AG09309 (cell line): ENCODE data around the gene SCN3B.

Experiments used
- DNase-seq: peaks from one replicate; pipeline ENCODE4 v3.0.0-alpha.2; 2010; ENCODE audit warnings: low read depth
- H3K4me3 ChIP-seq: 2 replicates; pipeline ENCODE4 v1.5.1; 2011; ENCODE audit warnings: mild to moderate bottlenecking, low read depth, low read length, moderate library complexity; ENCODE audit not compliant: control insufficient read depth
- TF ChIP-seq, protein P1 (sequence below): IDR thresholded peaks from 2 replicates; pipeline ENCODE4 v1.5.1; 2011; ENCODE audit warnings: mild to moderate bottlenecking, low read depth, low read length, inconsistent platforms; ENCODE audit not compliant: insufficient read depth, control insufficient read depth; ENCODE audit errors: missing control alignments

SCN3B gene, protein sequence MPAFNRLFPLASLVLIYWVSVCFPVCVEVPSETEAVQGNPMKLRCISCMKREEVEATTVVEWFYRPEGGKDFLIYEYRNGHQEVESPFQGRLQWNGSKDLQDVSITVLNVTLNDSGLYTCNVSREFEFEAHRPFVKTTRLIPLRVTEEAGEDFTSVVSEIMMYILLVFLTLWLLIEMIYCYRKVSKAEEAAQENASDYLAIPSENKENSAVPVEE

DNA sequence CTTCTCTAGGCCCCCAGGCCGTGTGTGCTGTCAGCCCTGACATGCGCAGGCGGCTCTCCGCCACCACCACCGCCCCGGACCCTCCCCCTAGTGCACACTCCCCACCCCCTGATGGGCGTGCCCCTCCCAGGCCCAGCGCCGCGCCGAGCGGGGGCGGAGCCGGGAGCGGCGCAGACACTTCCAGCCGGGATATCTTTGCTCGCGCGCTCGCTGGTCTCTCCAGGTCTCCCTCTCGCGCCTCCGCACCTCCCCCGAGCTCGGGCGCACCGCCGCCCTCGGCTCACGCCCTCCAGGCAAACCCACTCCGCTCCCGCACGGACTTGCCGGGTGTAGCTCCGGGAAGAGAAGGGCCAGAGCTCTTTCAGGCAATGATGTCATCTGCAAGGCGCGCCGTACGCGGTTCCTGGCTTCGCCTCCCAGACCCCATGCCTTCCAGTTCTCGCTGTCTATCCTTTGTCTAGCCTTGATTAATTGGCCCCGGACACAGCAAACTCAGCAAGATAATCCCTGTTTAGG lies at the start of gene SCN3B:
Gene SCN3B (minus strand): TSS at position 59 of the 516 bp plus-strand sequence. CDS start 823 bp downstream, outside the sequence.
- peak within 1 kb of the TSS; percentile 65 for H3K4me3 ChIP-seq
- TF ChIP-seq, protein P1, sequence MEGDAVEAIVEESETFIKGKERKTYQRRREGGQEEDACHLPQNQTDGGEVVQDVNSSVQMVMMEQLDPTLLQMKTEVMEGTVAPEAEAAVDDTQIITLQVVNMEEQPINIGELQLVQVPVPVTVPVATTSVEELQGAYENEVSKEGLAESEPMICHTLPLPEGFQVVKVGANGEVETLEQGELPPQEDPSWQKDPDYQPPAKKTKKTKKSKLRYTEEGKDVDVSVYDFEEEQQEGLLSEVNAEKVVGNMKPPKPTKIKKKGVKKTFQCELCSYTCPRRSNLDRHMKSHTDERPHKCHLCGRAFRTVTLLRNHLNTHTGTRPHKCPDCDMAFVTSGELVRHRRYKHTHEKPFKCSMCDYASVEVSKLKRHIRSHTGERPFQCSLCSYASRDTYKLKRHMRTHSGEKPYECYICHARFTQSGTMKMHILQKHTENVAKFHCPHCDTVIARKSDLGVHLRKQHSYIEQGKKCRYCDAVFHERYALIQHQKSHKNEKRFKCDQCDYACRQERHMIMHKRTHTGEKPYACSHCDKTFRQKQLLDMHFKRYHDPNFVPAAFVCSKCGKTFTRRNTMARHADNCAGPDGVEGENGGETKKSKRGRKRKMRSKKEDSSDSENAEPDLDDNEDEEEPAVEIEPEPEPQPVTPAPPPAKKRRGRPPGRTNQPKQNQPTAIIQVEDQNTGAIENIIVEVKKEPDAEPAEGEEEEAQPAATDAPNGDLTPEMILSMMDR: no peak
- no peak for DNase-seq

DNA sequence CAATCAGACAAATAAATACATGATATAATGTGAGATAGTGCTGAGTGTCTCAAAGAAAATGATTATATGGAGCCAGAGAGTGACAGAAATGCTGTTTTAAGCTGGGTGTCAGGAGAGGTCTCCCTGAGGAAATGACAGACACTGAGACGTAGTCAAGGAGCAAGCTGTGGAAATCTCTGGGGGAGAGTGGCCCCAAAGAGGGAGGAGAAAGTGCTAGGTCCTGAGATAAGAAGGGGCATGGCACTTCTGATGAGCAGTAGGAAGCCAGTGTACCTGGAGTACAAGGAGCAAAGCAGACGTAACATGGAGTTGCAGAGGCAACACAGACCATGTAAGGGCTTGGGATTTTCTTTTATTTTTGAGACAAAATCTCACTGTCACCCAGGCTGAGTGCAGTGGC lies 48.3 kb upstream of the SCN3B start:
- no peak for DNase-seq
- no peak overlapping the region for H3K4me3 ChIP-seq
- TF ChIP-seq, protein P1: no peak

DNA sequence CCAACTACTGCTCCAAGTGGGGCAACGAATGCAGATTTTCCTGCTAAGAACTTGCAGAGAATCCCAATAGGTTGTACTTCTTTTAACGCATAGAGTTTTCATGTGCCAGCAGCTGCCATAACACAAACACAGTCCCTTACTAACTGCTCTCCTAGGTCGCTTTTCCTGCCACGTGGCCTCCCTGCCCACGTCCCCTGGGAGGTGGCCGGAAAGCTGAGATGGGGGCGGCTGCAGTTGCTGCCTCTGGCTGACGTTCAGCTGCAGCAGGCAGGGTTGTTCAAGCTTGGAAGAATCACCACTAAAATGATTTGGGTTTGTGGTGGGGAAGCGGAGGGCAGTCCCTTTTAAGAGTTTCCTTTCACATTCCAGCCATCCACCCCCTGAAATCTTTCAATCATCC lies 47.7 kb upstream of the SCN3B start:
- no peak for DNase-seq
- H3K4me3 ChIP-seq: no peak overlapping the region
- TF ChIP-seq, protein P1: no peak

DNA sequence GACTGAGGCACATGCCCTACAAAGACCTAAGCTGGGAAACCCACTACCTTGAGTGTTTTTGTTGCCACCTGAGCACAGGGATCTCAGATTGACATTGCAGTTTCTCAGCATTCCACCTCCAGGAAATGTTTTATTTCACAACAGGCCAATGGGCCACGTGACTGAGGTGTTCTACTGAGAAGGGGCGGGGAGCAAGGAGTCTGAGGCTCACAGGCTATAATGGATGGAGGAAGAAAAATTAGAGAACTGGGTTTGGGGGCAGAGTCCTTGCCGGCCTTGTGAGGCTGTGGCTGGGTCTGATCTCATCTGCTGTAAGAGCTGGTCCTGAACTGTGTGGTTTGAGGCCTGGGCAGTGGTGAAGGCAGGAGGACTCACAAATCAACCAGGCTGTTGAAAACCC lies 46.3 kb upstream of the SCN3B start:
- no peak overlapping the region for H3K4me3 ChIP-seq
- TF ChIP-seq, protein P1: no peak
- DNase-seq: no peak

DNA sequence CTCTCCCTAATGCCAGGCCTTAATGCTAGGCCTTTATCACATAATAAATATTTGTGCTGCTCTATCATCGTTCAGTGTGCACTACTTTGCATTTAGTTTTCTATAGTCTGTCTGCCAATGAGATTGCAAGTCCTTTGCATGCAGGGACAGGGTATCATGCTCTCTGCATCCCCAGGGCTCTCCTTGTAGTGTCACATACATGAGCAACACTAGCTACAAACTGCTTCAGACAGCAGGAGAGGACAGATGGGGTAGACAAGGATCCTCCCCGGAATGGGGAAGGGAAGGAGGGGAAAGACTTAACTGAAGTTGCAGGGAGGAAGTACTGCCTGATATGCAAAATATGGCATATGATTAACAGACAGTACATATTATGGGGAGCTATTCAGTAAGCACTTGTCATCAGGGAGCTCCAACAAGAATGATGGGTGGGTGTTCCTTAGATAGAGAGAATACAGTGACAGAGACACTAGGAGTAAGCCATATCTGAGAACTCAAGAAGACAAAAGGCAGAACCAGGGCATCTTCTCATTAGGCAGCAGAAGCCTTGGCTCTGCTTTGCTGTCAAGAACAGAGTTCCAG lies 44.2 kb upstream of the SCN3B start:
- no peak for DNase-seq

DNA sequence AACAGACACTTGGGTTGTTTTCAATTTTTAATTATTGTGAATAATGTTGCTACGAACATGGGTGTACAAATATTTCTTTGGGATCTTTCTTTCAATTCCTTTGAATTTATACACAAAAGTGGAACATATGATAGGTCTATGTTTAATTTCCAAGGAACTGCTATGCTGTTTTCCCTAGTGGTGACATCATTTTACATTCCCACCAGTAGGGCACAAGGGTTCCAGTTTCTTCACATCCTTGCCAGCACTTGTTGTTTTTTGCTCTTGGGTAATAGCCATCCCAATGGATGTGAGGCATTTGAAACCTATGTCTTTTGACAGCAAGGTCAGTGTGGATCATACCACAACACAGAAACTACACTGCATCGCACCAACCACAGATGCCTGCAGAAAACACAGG lies 41.8 kb upstream of the SCN3B start:
- TF ChIP-seq, protein P1: no peak
- H3K4me3 ChIP-seq: no peak overlapping the region
- DNase-seq: no peak

More for the DNA sequence above, 44.2 kb upstream of the SCN3B start:
- H3K4me3 ChIP-seq: no peak overlapping the region
- TF ChIP-seq, protein P1: no peak
